ENCODE measurements around the gene SPINK1.
"Not testable (repeated sequence)": the region's sequence is repeated elsewhere in the genome, so short reads cannot be mapped to it uniquely, and the experiment has no call there.

Gene SPINK1

GRCh38 chr5:147830035-147830434, 1.4 kb downstream of the SPINK1 start:
- Histone ChIP-seq H3K4me3 (ENCODE audit: low read length) (no peak overlapping the region), H2AFZ (ENCODE audit: low read depth, low read length) (no peak overlapping the region), H3K4me2 (ENCODE audit: low read length) (no peak overlapping the region), H3K9me3 (ENCODE audit: insufficient read depth, low read length) (no peaks in the 10 kb centered on the region), H3K36me3 (replicated peaks; ENCODE audit: low read depth, low read length) (no peaks in the 10 kb centered on the region), H3K79me2 (ENCODE audit: low read length) (no peaks in the 10 kb centered on the region), H3K27ac (ENCODE audit: low read length) (no peak overlapping the region), H3K4me1 (ENCODE audit: low read length) (no peaks in the 10 kb centered on the region), H3K27me3 (ENCODE audit: low read depth, low read length) (peaks cover 21% of the 10 kb centered on the region; the same call in 1 of the 2 replicates), H3K9ac (ENCODE audit: low read length) (no peak overlapping the region), H4K20me1 (ENCODE audit: insufficient read depth, low read length) (no peaks in the 10 kb centered on the region)
- TF ChIP-seq CTCF (IDR thresholded peaks at IDR 0.05; ENCODE audit: low read depth, low read length) = no peak
- no peak for TF ChIP-seq EZH2phosphoT487 (IDR thresholded peaks at IDR 0.05; ENCODE audit: low read depth)

- H3K27me3 ChIP-seq (ENCODE audit: low read depth, low read length) = peaks cover 16% of the 10 kb centered on the region; the same call in 1 of the 2 replicates
- H3K79me2 ChIP-seq (ENCODE audit: low read length); H3K9me3 ChIP-seq (ENCODE audit: insufficient read depth, low read length); H3K9ac ChIP-seq (ENCODE audit: low read length); H3K4me3 ChIP-seq (ENCODE audit: low read length); H3K4me1 ChIP-seq (ENCODE audit: low read length); H3K4me2 ChIP-seq (ENCODE audit: low read length); H2AFZ ChIP-seq (ENCODE audit: low read depth, low read length); H3K36me3 ChIP-seq (replicated peaks; ENCODE audit: low read depth, low read length); H3K27ac ChIP-seq (ENCODE audit: low read length); H4K20me1 ChIP-seq (ENCODE audit: insufficient read depth, low read length): not testable (repeated sequence)
These were observed 4.5 kb downstream of the SPINK1 start for GRCh38 chr5:147827017-147827416.

- H2AFZ ChIP-seq (ENCODE audit: low read depth, low read length) = no peak overlapping the region
- H3K4me1 ChIP-seq (ENCODE audit: low read length) = no peaks in the 10 kb centered on the region
- no peak overlapping the region for H3K9ac ChIP-seq (ENCODE audit: low read length)
- TF ChIP-seq CTCF (IDR thresholded peaks at IDR 0.05; ENCODE audit: low read depth, low read length) = no peak
- no peaks in the 10 kb centered on the region for H3K36me3 ChIP-seq (replicated peaks; ENCODE audit: low read depth, low read length)
- H3K4me3 ChIP-seq (ENCODE audit: low read length) = no peak overlapping the region
- no peaks in the 10 kb centered on the region for H4K20me1 ChIP-seq (ENCODE audit: insufficient read depth, low read length)
- peaks cover 16% of the 10 kb centered on the region; the same call in 1 of the 2 replicates for H3K27me3 ChIP-seq (ENCODE audit: low read depth, low read length)
- H3K27ac ChIP-seq (ENCODE audit: low read length) = no peak overlapping the region
- H3K9me3 ChIP-seq (ENCODE audit: insufficient read depth, low read length) = no peaks in the 10 kb centered on the region
- H3K4me2 ChIP-seq (ENCODE audit: low read length) = no peak overlapping the region
- H3K79me2 ChIP-seq (ENCODE audit: low read length) = no peaks in the 10 kb centered on the region
These were observed 5.1 kb downstream of the SPINK1 start for GRCh38 chr5:147826361-147826760.

- H3K27ac ChIP-seq (ENCODE audit: low read length) = no peak overlapping the region
- H3K9me3 ChIP-seq (ENCODE audit: insufficient read depth, low read length) = no peaks in the 10 kb centered on the region
- H3K36me3 ChIP-seq (replicated peaks; ENCODE audit: low read depth, low read length) = no peaks in the 10 kb centered on the region
- no peaks in the 10 kb centered on the region for H3K4me1 ChIP-seq (ENCODE audit: low read length)
- 0 out of 2 replicates have a peak, but pooled peaks cover 11% of the 10 kb centered on the region for H3K27me3 ChIP-seq (ENCODE audit: low read depth, low read length)
- H3K9ac ChIP-seq (ENCODE audit: low read length) = no peak overlapping the region
- H2AFZ ChIP-seq (ENCODE audit: low read depth, low read length) = no peak overlapping the region; the same call in 1 of the 2 replicates
- no peaks in the 10 kb centered on the region for H3K79me2 ChIP-seq (ENCODE audit: low read length)
- no peak overlapping the region for H3K4me3 ChIP-seq (ENCODE audit: low read length)
- TF ChIP-seq CTCF (IDR thresholded peaks at IDR 0.05; ENCODE audit: low read depth, low read length) = peak; percentile 75
- TF ChIP-seq EZH2phosphoT487 (IDR thresholded peaks at IDR 0.05; ENCODE audit: low read depth) = no peak
- H4K20me1 ChIP-seq (ENCODE audit: insufficient read depth, low read length) = no peaks in the 10 kb centered on the region
- no peak overlapping the region for H3K4me2 ChIP-seq (ENCODE audit: low read length)
These were observed 8.6 kb downstream of the SPINK1 start for GRCh38 chr5:147822686-147823491.

- not testable (repeated sequence) for H3K4me1 ChIP-seq (ENCODE audit: low read length); H3K79me2 ChIP-seq (ENCODE audit: low read length)
These were observed 9.2 kb downstream of the SPINK1 start for GRCh38 chr5:147822222-147822621.

More at GRCh38 chr5:147822222-147822621, 9.2 kb downstream of the SPINK1 start:
- not testable (repeated sequence) for H3K9me3 ChIP-seq (ENCODE audit: insufficient read depth, low read length); H3K9ac ChIP-seq (ENCODE audit: low read length); H4K20me1 ChIP-seq (ENCODE audit: insufficient read depth, low read length); H3K4me2 ChIP-seq (ENCODE audit: low read length); H3K4me3 ChIP-seq (ENCODE audit: low read length); H2AFZ ChIP-seq (ENCODE audit: low read depth, low read length); H3K27ac ChIP-seq (ENCODE audit: low read length); H3K36me3 ChIP-seq (replicated peaks; ENCODE audit: low read depth, low read length)
- H3K27me3 ChIP-seq (ENCODE audit: low read depth, low read length) = 0 out of 2 replicates have a peak, but pooled peaks cover 11% of the 10 kb centered on the region

Data from OCI-LY3 (cell line).